ENCODE results near the gene CREM.

DNA sequence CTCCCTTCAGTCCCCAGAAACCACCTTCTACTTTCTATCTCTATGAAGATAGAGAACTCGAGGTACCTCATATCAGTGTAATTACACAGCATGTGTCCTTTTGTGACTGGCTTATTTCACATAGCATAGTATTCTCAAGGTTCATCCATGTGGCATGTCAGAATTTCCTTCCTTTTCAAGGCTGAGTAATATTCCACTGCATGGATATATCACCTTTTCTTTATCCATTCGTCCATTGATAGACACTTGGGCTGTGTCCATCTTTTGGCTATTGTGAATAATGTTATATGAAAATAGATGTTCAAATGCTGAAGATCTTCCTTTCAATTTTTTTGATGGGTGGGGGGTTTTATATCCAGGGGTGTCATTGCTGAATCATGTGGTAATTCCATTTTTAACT, 117.9 kb downstream of the CREM start:
- TF ChIP-seq, protein P1, sequence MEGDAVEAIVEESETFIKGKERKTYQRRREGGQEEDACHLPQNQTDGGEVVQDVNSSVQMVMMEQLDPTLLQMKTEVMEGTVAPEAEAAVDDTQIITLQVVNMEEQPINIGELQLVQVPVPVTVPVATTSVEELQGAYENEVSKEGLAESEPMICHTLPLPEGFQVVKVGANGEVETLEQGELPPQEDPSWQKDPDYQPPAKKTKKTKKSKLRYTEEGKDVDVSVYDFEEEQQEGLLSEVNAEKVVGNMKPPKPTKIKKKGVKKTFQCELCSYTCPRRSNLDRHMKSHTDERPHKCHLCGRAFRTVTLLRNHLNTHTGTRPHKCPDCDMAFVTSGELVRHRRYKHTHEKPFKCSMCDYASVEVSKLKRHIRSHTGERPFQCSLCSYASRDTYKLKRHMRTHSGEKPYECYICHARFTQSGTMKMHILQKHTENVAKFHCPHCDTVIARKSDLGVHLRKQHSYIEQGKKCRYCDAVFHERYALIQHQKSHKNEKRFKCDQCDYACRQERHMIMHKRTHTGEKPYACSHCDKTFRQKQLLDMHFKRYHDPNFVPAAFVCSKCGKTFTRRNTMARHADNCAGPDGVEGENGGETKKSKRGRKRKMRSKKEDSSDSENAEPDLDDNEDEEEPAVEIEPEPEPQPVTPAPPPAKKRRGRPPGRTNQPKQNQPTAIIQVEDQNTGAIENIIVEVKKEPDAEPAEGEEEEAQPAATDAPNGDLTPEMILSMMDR (conservative IDR thresholded peaks at IDR 0.05; ENCODE audit: low read length): no peak
- no peak for TF ChIP-seq EZH2phosphoT487 (IDR thresholded peaks at IDR 0.05; ENCODE audit: borderline replicate concordance)

All from Loucy (cell line).